HepG2 (cell line): Measurements from ENCODE around the gene DNAJB11. TPM values are rescaled to one million over a fixed set of nuclear protein-coding genes. Genes with fewer than 3 reads are reported as not detected.
A peak's percentile ranks its signal among the peaks of the same experiment; 100 is the strongest.

ENCODE experiments used
- HNRNPH1 ChIP-seq: fragments of 200-400 bp; formaldehyde crosslinking; optimal IDR thresholded peaks from 2 replicates; pipeline ENCODE3; 2017; ENCODE audit warnings: mild to moderate bottlenecking, low read depth, low read length
- JDP2 ChIP-seq: sonication (generic); formaldehyde crosslinking; IDR thresholded peaks from 2 replicates; pipeline ENCODE4 v1.8.1; 2022; ENCODE audit warnings: missing genetic modification reagents, borderline replicate concordance
- NFIB ChIP-seq: sonication (generic); formaldehyde crosslinking; IDR thresholded peaks from 2 replicates; pipeline ENCODE4 v1.9.0; 2021; ENCODE audit warnings: missing genetic modification reagents, mild to moderate bottlenecking, borderline replicate concordance
- POLR2AphosphoS2 ChIP-seq: IDR thresholded peaks from 2 replicates; pipeline ENCODE4 v1.6.1; 2011; ENCODE audit warnings: low read depth, low read length, improper control_type of control experiment
- RARA ChIP-seq: IDR thresholded peaks from 2 replicates; pipeline ENCODE4 v1.6.1; 2016; ENCODE audit warnings: missing genetic modification reagents, missing compliant biosample characterization
- SMARCE1 ChIP-seq: fragments of 450-650 bp; IDR thresholded peaks from 2 replicates; pipeline ENCODE4 v1.6.1; 2017; ENCODE audit warnings: borderline replicate concordance
- SOX6 ChIP-seq, 2 experiments: fragments of 450-650 bp in 1 of 2; sonication (generic) in 1 of 2; formaldehyde crosslinking in 1 of 2; IDR thresholded peaks; 2 replicates each; pipeline versions ENCODE4 v1.4.0 to v1.6.1; 2017 to 2020; ENCODE audit warnings: antibody characterized with exemption in 1 of 2, mild to moderate bottlenecking in 1 of 2, missing genetic modification reagents in 1 of 2
- THAP11 ChIP-seq: IDR thresholded peaks from 2 replicates; pipeline ENCODE4 v1.6.1; 2016; ENCODE audit warnings: missing biosample characterization, missing genetic modification reagents
- ZC3H4 ChIP-seq: sonication (generic); formaldehyde crosslinking; IDR thresholded peaks from 2 replicates; pipeline ENCODE4 v1.4.0; 2020; ENCODE audit warnings: missing genetic modification reagents, borderline replicate concordance
- ZNF430 ChIP-seq: sonication (generic); formaldehyde crosslinking; IDR thresholded peaks from 2 replicates; pipeline ENCODE4 v1.9.0; 2021; ENCODE audit warnings: mild to moderate bottlenecking, missing genetic modification reagents
- ZNF562 ChIP-seq: sonication (generic); formaldehyde crosslinking; IDR thresholded peaks from 2 replicates; pipeline ENCODE4 v1.8.0; 2022; ENCODE audit warnings: missing genetic modification reagents, borderline replicate concordance
- ZNF563 ChIP-seq: sonication (generic); formaldehyde crosslinking; IDR thresholded peaks from 2 replicates; pipeline ENCODE4 v1.8.0; 2022; ENCODE audit warnings: mild to moderate bottlenecking, moderate library complexity, missing genetic modification reagents
- ZNF570 ChIP-seq: sonication (generic); formaldehyde crosslinking; IDR thresholded peaks from 2 replicates; pipeline ENCODE4 v1.4.0; 2020; ENCODE audit warnings: mild to moderate bottlenecking, missing genetic modification reagents, borderline replicate concordance
- ZNF792 ChIP-seq: IDR thresholded peaks from 2 replicates; pipeline ENCODE4 v1.6.1; 2016
- polyA plus RNA-seq, 8 experiments: library from polyadenylated mRNA; depleted of rRNA in 3 of 8; stranded (reverse) in 7 of 8; unstranded in 1 of 8; fragments of >200 nt; fragmentation: Illumina TruSeq in 4 of 8; extraction: Trizol in 4 of 8; gene quantifications; 2 replicates each; pipeline versions ENCODE4 v1.2.1 to v1.2.3, GENCODE V29; 2011 to 2016; ENCODE audit warnings: low read depth in 4 of 8, missing spikeins in 1 of 8, mixed read lengths in 1 of 8; ENCODE audit not compliant: insufficient read depth in 1 of 8
- total RNA-seq, 5 experiments: library from RNA; depleted of rRNA; stranded (reverse); fragments of >200 nt; fragmentation: Illumina TruSeq; extraction: Trizol; gene quantifications; 2 replicates each; pipeline ENCODE4 v1.2.3, GENCODE V29; 2016; ENCODE audit warnings: low read depth in 1 of 5
- TF ChIP-seq, protein P1 (sequence below): sonication (generic); formaldehyde crosslinking; IDR thresholded peaks from 2 replicates; pipeline ENCODE4 v1.4.0; 2020; ENCODE audit warnings: missing genetic modification reagents
- TF ChIP-seq, protein P2 (sequence below): sonication (generic); formaldehyde crosslinking; IDR thresholded peaks from 2 replicates; pipeline ENCODE4 v1.8.0; 2022; ENCODE audit warnings: missing genetic modification reagents, low read depth, mild to moderate bottlenecking, borderline replicate concordance
- TF ChIP-seq, protein P3 (sequence below): sonication (generic); formaldehyde crosslinking; IDR thresholded peaks from 2 replicates; pipeline ENCODE4 v1.5.1; 2020; ENCODE audit warnings: mild to moderate bottlenecking, moderate library complexity, missing genetic modification reagents
- TF ChIP-seq, protein P4 (sequence below): sonication (generic); formaldehyde crosslinking; IDR thresholded peaks from 2 replicates; pipeline ENCODE4 v1.9.0; 2021; ENCODE audit warnings: missing genetic modification reagents, mild to moderate bottlenecking, borderline replicate concordance
- TF ChIP-seq, protein P5 (sequence below): sonication (generic); formaldehyde crosslinking; IDR thresholded peaks from 2 replicates; pipeline ENCODE4 v1.4.0; 2020; ENCODE audit warnings: missing genetic modification reagents

DNAJB11 gene
- total and polyA plus RNA-seq, 2 of the 13 experiments (the other 11 are each of a cell fraction or from before 2014, with no cell fraction given) = 41.0 to 132 TPM

DNA sequence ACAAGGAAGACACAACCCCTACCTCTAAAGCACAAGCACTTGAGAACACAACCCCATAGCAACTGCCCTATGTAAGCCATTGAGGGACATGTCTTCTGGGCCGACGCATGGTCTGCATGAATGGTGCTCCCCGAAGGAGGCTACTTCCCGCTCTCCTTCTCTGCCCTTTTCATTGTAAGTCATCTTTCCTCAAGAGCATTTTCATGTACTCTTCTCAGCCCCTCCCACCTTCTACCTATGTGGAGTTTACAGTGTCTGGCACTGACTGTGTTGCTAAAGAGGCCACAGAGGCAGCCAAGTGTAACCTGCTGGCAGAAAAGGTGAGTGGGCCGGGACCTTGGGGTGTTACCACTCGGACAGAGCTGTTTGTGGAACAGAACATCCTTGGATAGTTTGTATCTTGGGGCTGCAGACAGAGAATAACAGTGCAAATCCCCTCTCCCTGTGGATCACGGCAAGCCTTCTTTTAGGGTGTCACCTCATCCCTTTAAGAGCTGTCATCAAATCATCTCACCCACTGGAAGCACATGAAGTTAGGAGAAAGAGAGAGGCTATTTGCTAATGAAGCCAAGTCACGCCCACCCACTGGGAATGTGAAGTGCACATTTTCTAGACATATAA, 47.9 kb downstream of the DNAJB11 start (continued):
- TF ChIP-seq, protein P1, sequence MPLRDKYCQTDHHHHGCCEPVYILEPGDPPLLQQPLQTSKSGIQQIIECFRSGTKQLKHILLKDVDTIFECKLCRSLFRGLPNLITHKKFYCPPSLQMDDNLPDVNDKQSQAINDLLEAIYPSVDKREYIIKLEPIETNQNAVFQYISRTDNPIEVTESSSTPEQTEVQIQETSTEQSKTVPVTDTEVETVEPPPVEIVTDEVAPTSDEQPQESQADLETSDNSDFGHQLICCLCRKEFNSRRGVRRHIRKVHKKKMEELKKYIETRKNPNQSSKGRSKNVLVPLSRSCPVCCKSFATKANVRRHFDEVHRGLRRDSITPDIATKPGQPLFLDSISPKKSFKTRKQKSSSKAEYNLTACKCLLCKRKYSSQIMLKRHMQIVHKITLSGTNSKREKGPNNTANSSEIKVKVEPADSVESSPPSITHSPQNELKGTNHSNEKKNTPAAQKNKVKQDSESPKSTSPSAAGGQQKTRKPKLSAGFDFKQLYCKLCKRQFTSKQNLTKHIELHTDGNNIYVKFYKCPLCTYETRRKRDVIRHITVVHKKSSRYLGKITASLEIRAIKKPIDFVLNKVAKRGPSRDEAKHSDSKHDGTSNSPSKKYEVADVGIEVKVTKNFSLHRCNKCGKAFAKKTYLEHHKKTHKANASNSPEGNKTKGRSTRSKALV = no peak; the same call in 1 of the 2 replicates
- TF ChIP-seq RARA (no peak), SMARCE1 (no peak), NFIB (CRISPR knock-in tag) (no peak), THAP11 (CRISPR knock-in tag) (no peak), ZNF562 (CRISPR knock-in tag) (0 out of 2 replicates have a peak, but pooled peaks have one; percentile 24), ZNF563 (CRISPR knock-in tag) (peak; percentile 32; the same call in 1 of the 2 replicates), SOX6 (IDR thresholded peaks at IDR 0.05) (no peak), SOX6 (CRISPR knock-in tag; IDR thresholded peaks at IDR 0.05) (no peak), ZC3H4 (CRISPR knock-in tag) (no peak), POLR2AphosphoS2 (no peak), ZNF570 (no peak), HNRNPH1 (peak; percentile 46), ZNF430 (peak; percentile 75), ZNF792 (CRISPR knock-in tag) (no peak), JDP2 (CRISPR knock-in tag) (no peak)
- TF ChIP-seq, protein P2, sequence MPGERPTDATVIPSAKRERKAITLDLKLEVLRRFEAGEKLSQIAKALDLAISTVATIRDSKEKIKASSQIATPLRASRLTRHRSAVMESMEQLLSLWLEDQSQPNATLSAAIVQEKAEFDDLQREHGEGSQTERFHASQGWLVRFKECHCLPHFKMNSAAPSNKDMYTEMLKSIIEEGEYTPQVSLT (CRISPR knock-in tag) = no peak
- TF ChIP-seq, protein P3, sequence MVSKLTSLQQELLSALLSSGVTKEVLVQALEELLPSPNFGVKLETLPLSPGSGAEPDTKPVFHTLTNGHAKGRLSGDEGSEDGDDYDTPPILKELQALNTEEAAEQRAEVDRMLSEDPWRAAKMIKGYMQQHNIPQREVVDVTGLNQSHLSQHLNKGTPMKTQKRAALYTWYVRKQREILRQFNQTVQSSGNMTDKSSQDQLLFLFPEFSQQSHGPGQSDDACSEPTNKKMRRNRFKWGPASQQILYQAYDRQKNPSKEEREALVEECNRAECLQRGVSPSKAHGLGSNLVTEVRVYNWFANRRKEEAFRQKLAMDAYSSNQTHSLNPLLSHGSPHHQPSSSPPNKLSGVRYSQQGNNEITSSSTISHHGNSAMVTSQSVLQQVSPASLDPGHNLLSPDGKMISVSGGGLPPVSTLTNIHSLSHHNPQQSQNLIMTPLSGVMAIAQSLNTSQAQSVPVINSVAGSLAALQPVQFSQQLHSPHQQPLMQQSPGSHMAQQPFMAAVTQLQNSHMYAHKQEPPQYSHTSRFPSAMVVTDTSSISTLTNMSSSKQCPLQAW (CRISPR knock-in tag) = peak; percentile 79
- TF ChIP-seq, protein P4, sequence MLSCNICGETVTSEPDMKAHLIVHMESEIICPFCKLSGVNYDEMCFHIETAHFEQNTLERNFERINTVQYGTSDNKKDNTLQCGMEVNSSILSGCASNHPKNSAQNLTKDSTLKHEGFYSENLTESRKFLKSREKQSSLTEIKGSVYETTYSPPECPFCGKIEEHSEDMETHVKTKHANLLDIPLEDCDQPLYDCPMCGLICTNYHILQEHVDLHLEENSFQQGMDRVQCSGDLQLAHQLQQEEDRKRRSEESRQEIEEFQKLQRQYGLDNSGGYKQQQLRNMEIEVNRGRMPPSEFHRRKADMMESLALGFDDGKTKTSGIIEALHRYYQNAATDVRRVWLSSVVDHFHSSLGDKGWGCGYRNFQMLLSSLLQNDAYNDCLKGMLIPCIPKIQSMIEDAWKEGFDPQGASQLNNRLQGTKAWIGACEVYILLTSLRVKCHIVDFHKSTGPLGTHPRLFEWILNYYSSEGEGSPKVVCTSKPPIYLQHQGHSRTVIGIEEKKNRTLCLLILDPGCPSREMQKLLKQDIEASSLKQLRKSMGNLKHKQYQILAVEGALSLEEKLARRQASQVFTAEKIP = no peak
- TF ChIP-seq, protein P5, sequence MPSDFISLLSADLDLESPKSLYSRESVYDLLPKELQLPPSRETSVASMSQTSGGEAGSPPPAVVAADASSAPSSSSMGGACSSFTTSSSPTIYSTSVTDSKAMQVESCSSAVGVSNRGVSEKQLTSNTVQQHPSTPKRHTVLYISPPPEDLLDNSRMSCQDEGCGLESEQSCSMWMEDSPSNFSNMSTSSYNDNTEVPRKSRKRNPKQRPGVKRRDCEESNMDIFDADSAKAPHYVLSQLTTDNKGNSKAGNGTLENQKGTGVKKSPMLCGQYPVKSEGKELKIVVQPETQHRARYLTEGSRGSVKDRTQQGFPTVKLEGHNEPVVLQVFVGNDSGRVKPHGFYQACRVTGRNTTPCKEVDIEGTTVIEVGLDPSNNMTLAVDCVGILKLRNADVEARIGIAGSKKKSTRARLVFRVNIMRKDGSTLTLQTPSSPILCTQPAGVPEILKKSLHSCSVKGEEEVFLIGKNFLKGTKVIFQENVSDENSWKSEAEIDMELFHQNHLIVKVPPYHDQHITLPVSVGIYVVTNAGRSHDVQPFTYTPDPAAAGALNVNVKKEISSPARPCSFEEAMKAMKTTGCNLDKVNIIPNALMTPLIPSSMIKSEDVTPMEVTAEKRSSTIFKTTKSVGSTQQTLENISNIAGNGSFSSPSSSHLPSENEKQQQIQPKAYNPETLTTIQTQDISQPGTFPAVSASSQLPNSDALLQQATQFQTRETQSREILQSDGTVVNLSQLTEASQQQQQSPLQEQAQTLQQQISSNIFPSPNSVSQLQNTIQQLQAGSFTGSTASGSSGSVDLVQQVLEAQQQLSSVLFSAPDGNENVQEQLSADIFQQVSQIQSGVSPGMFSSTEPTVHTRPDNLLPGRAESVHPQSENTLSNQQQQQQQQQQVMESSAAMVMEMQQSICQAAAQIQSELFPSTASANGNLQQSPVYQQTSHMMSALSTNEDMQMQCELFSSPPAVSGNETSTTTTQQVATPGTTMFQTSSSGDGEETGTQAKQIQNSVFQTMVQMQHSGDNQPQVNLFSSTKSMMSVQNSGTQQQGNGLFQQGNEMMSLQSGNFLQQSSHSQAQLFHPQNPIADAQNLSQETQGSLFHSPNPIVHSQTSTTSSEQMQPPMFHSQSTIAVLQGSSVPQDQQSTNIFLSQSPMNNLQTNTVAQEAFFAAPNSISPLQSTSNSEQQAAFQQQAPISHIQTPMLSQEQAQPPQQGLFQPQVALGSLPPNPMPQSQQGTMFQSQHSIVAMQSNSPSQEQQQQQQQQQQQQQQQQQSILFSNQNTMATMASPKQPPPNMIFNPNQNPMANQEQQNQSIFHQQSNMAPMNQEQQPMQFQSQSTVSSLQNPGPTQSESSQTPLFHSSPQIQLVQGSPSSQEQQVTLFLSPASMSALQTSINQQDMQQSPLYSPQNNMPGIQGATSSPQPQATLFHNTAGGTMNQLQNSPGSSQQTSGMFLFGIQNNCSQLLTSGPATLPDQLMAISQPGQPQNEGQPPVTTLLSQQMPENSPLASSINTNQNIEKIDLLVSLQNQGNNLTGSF (CRISPR knock-in tag) = no peak
